HG03342 (cell line): ENCODE data around the gene PLCD3.
"Not testable (repeated sequence)": the region's sequence is repeated elsewhere in the genome, so short reads cannot be mapped to it uniquely, and the experiment has no call there.

Experiments used
- ATAC-seq: cut with Tn5 transposase; IDR thresholded peaks from one replicate; pipeline ENCODE4 v1.9.1; 2021; ENCODE audit warnings: mild to moderate bottlenecking, moderate library complexity; ENCODE audit not compliant: unreplicated experiment

Gene PLCD3

GRCh38 chr17:45135192-45135977 lies 3.1 kb upstream of the PLCD3 start, which contains the start of gene ACBD4:
Gene ACBD4 (plus strand): TSS chr17:45135687. CDS start chr17:45136145, 458 bp downstream.
- ATAC-seq: peak; percentile 75

GRCh38 chr17:45132572-45133463 lies 503 bp upstream of the PLCD3 start:
- no peak for ATAC-seq

GRCh38 chr17:45131616-45132319 lies 547 bp downstream of the PLCD3 start:
- ATAC-seq: no peak

- no peak for ATAC-seq
These were observed 1.4 kb downstream of the PLCD3 start for GRCh38 chr17:45130681-45131615.

GRCh38 chr17:45129940-45130680 lies 2.2 kb downstream of the PLCD3 start:
- no peak for ATAC-seq

- ATAC-seq: no peak
These were observed 2.8 kb downstream of the PLCD3 start for GRCh38 chr17:45129426-45129939.

GRCh38 chr17:45128989-45129388 lies 3.3 kb downstream of the PLCD3 start:
- ATAC-seq: no peak

GRCh38 chr17:45128331-45128730 lies 4.0 kb downstream of the PLCD3 start:
- no peak for ATAC-seq

- ATAC-seq: no peak
These were observed 4.6 kb downstream of the PLCD3 start for GRCh38 chr17:45127548-45128300.

GRCh38 chr17:45127207-45127547 lies 5.1 kb downstream of the PLCD3 start:
- ATAC-seq: no peak

- no peak for ATAC-seq
These were observed 6.8 kb downstream of the PLCD3 start for GRCh38 chr17:45125509-45125908.

- ATAC-seq: not testable (repeated sequence)
These were observed 7.6 kb downstream of the PLCD3 start for GRCh38 chr17:45124797-45125122.

- ATAC-seq: no peak
These were observed 8.2 kb downstream of the PLCD3 start for GRCh38 chr17:45123930-45124796.

GRCh38 chr17:45123076-45123770 lies 9.1 kb downstream of the PLCD3 start:
- no peak for ATAC-seq

- no peak for ATAC-seq
These were observed 11.3 kb downstream of the PLCD3 start for GRCh38 chr17:45121055-45121454.

- no peak for ATAC-seq
These were observed 11.8 kb downstream of the PLCD3 start for GRCh38 chr17:45120558-45120957.

- no peak for ATAC-seq
These were observed 12.4 kb downstream of the PLCD3 start for GRCh38 chr17:45119964-45120363.
